ENCODE data around the gene RASGEF1C.

RASGEF1C gene

DNA sequence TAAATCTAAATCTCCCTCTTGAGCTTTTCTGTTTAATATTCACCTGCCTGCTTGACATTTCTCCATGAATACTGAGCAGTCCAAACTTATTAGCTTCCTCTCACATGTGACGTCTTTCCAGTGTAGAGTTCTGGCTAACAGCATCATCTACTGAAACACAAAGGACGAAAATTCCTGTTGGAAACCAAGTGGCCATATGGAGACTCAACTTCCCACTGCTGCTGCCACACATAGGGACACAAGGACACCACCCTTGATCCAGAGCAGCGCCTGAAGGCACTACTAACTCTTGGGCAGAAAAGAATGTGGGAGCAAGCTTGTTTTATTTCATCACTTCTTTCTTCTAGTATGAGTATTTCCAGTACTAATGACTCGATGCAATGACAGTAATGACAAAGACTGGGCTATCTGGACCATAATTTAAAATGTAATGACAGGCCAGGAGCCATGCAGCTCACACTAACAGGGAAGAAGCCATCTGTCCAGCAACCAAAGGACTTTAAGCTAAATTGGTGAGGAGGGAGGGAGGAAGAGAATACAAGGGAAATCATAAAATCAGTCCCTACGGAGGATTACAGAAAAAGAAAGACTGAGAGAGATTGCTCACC, 156.7 kb downstream of the RASGEF1C start:
- DNase-seq (ENCODE audit: low spot score), result no peak
- POLR2A ChIA-PET (ENCODE audit: low non-redundant PET), result no interaction called here
- CTCF ChIA-PET, result no interaction called here

More for the DNA sequence above, 156.7 kb downstream of the RASGEF1C start:
- no peak overlapping the region for H3K27ac ChIP-seq
- TF ChIP-seq, protein P1, sequence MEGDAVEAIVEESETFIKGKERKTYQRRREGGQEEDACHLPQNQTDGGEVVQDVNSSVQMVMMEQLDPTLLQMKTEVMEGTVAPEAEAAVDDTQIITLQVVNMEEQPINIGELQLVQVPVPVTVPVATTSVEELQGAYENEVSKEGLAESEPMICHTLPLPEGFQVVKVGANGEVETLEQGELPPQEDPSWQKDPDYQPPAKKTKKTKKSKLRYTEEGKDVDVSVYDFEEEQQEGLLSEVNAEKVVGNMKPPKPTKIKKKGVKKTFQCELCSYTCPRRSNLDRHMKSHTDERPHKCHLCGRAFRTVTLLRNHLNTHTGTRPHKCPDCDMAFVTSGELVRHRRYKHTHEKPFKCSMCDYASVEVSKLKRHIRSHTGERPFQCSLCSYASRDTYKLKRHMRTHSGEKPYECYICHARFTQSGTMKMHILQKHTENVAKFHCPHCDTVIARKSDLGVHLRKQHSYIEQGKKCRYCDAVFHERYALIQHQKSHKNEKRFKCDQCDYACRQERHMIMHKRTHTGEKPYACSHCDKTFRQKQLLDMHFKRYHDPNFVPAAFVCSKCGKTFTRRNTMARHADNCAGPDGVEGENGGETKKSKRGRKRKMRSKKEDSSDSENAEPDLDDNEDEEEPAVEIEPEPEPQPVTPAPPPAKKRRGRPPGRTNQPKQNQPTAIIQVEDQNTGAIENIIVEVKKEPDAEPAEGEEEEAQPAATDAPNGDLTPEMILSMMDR (conservative IDR thresholded peaks at IDR 0.05; ENCODE audit: low read depth), result no peak
